Measurements from ENCODE around the gene POLR3B. TPM values are rescaled to one million over a fixed set of nuclear protein-coding genes. Genes with fewer than 3 reads are reported as not detected.

The POLR3B gene
- total RNA-seq, 1 donor = 3.0 TPM

DNA sequence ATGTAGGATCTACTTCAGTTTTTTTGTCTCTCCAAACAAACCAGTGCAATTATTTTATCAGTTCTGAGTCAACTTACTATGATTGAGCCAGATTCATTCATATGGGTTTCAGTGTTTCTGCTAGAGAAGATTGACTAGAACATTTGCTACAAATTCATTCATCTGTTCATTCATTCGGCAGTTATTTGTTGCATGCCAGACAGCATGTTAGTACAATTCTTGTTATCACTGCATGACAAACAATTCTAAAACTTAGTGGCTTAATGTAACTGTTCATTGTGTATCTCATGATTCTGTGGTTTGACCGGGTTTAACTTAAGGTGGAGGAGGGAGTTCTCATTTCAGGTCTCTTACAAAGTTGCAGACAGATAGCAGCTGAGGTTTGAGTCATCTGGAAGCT, 52.3 kb downstream of the POLR3B start:
- no peak for DNase-seq (ENCODE audit: low read depth in 2 of 3, low spot score in 2 of 3)

GRCh38 chr12:106412563-106412962, 55.0 kb downstream of the POLR3B start:
- no peak for DNase-seq (ENCODE audit: low read depth in 2 of 3, low spot score in 2 of 3)

GRCh38 chr12:106415134-106415533, 57.6 kb downstream of the POLR3B start:
- no peak for DNase-seq (ENCODE audit: low read depth in 2 of 3, low spot score in 2 of 3)

GRCh38 chr12:106416273-106416672, 58.7 kb downstream of the POLR3B start:
- no peak for DNase-seq (ENCODE audit: low read depth in 2 of 3, low spot score in 2 of 3)

GRCh38 chr12:106417926-106418910, 60.7 kb downstream of the POLR3B start:
- no peak for DNase-seq (ENCODE audit: low read depth in 2 of 3, low spot score in 2 of 3)

DNA sequence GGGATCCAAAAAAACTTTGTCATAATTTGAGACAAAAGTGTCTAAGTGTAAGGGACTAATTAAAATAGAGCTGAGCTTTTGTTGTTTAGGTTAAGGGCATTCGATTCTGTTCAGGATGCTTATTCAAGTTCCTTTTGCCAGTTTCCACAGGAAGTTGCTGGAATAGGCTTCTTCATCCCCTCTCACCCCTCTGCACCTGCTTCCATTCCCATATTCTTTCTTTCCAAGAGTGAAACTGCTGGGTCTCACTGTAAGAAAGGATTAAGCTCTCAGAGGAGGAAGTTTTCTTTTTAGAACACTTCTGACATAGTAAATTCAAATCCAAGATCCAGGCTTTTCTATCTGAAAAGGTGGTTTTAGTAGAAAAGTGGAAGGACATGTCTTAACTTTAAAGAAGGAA, 61.4 kb downstream of the POLR3B start:
- DNase-seq (ENCODE audit: low read depth in 2 of 3, low spot score in 2 of 3) = no peak

DNA sequence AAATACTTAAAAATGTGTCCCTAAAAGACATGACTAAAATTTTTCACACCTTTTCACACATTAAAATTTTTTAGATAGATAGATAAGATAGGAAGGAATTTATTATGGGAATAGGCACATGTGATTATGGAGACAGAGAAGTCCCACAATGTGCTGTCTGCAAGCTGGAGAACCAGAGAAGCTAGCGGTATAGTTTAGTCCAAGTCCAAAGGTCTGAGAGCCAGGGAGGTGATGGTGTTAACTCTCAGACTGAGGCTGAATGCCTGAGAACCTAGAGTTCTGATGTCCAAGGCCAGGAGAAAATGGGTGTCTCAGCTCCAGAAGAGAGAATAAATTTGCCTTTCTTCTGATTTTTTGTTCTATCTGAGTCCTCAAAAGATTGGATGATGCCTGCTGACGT, 65.7 kb downstream of the POLR3B start:
- DNase-seq (ENCODE audit: low read depth in 2 of 3, low spot score in 2 of 3) = no peak

DNA sequence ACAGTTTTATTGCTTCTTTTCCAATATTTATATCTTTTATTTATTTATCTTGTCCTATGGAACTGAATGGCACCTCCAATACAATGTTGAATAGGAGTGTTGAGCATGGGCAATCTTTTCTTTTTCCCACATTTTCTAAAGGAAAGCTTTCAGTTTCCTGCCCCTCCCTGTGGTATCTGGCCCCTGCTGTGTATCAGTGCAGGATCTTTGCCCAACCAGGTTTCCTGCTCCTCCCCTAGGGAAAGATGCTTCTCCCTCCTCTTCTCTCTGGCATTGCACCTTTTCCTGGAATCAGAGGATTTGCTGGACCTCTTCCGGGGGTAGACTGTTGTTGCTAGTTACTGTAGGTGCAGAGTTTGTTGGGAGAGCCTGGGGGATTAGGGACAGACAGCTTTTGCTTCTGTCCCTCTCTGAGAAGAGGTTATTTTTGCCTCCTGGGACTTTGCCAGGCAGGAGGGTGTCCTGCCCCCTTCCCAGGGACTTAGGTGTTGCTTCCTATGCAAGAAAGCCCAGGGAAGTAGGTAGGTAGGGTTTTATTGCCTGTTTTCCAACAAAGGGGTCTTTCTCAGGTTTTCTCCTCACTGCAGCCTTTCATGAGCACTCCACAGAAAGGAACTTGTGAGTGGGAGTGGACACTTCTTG, 67.6 kb downstream of the POLR3B start:
- DNase-seq (ENCODE audit: low read depth in 2 of 3, low spot score in 2 of 3) = no peak

DNA sequence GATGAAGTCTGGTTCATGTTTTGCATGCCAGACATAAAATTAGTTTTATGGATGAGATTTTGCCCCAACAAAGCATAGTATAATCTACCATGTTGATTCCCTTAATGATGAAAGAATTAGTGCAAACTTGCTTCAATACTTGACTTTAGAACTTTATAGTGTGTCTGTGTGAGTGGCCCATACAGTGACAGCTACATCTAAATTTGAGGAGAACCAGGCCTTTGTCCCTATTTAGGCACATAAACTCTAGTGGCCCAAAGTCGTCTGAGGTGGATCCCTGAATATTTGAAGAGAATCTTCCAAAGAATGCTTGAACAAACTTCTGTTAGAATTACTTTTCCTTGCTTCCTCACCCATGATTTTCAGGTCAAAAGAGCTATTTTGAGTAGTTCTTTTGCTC, 70.4 kb downstream of the POLR3B start:
- no peak for DNase-seq (ENCODE audit: low read depth in 2 of 3, low spot score in 2 of 3)

GRCh38 chr12:106428384-106428783, 70.8 kb downstream of the POLR3B start:
- DNase-seq (ENCODE audit: low read depth in 2 of 3, low spot score in 2 of 3) = no peak

DNA sequence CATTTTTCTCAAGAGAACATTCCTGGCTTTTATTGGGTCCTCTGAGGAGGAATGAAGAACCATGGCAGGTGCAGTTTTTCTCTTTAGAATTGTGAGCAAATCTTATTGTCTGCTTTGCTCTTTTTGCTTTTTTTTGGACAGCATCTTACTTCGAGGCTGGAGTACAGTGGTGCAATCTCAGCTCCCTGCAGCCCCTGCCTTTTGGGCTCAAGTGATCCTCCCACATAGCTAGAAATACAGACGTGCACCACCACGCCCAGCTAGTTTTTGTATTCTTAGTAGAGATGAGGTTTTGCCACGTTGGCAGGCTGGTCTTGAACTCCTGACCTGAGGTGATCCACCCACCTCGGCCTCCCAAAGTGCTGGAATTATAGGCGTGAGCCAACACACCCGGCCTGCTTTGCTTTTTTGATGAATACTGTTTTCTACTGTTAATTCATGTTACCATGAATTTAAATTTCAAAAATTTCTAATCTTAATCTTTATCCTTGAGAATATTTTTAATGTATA, 71.5 kb downstream of the POLR3B start:
- DNase-seq (ENCODE audit: low read depth in 2 of 3, low spot score in 2 of 3) = no peak

DNA sequence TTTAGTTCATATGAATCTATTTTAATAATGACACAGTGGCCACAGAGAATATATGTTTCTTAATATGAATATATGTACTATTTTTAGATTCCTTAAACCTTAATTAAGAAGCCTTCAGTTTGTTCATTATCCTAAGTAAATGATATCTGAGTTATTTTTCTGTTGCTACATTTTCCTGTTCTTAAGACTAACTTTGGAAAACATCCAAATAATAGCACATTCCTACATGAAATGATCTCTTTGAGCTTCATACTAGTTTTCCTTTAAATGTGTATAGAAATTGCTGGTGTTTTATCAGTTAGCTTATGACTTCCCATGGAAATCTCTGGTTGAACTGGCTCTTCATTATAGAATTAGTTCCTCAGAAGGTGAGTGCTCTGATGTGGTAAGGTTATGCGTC, 72.1 kb downstream of the POLR3B start:
- DNase-seq (ENCODE audit: low read depth in 2 of 3, low spot score in 2 of 3) = no peak

DNA sequence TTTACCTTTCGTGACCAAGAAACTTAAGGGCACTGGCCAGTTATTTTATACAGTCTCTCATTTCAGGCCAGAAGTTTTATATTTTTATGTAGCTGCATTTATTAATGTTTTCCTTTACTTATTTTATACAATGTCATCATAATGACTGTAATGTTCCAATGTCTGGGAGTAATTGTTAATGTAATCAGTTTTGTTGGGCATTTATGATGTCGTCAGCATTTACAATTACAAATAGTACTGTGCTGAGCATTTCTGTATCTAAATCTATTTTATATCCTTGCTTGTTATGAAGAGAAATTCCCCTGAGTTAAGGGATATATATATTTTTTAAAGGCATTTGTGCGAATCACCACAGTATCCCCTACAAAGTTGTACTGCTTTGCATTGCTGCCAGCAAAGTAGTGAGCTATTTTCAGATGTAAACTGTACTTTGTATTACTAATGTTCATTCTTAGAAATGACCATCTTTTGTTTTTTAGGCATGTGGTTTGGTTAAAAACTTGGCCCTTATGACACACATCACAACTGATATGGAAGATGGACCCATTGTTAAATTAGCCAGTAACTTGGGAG, 74.4 kb downstream of the POLR3B start:
- no peak for DNase-seq (ENCODE audit: low read depth in 2 of 3, low spot score in 2 of 3)

GRCh38 chr12:106433055-106433454, 75.5 kb downstream of the POLR3B start:
- DNase-seq (ENCODE audit: low read depth in 2 of 3, low spot score in 2 of 3) = no peak

DNA sequence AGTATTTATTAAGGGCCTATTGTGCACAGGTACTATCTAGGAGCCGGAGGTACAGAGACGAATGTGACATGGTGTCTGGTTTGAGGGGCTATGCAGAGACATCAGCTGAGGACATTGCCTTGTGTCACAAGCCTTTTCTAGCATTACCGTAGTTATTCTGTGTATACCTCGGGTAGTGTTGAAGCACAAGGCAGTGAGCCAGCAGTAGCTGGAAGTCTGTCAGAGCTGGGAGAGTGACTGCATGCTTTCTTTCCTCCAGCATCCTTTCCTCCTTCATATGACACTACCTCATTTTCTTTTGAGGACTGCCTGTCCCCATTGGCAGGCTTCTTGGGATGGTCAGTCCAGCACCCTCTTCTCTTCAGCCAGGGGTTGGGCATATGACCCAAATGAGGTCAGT, 77.0 kb downstream of the POLR3B start:
- no peak for DNase-seq (ENCODE audit: low read depth in 2 of 3, low spot score in 2 of 3)

DNA sequence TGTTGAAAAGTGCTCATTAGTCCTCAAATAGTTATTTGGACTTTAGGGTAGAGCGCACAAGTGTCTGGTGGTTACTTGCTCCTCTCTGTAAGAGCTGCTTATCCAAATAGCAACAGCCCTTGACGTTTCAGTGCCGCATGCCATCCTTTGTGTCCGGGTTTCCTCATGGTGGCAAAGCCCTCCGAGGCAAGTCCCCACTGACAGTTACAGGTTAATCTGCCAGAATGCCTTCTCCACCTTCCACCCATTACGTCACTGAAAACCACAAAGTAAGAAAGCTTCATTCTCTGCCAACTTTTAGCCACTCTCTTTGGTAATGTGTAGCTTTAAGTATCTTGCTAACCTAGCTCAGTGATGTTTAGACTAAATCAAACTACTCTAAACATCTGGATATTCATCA, 78.6 kb downstream of the POLR3B start:
- no peak for DNase-seq (ENCODE audit: low read depth in 2 of 3, low spot score in 2 of 3)

GRCh38 chr12:106442575-106442974, 85.0 kb downstream of the POLR3B start:
- DNase-seq (ENCODE audit: low read depth in 2 of 3, low spot score in 2 of 3) = no peak

DNA sequence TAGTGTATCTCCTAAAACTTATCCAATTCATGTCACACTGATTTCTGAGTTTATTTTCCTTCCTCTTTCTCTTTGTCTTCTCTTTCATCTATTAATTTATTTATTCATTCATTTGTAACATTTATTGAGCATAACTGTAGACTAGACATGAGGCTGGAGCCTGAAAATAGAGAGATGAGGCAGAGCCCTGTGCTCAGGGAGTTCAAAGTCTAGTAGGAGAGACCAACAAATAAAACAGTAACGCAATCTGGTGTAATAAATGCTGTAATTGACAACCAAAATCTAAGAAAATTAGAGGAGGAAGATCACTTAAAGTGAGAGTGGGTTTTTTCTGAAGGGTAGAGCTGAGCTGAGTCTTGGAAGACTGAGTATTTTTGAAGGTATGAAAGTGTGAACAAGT, 87.5 kb downstream of the POLR3B start:
- DNase-seq (ENCODE audit: low read depth in 2 of 3, low spot score in 2 of 3) = no peak

- no peak for DNase-seq (ENCODE audit: low read depth in 2 of 3, low spot score in 2 of 3)
Measured at GRCh38 chr12:106445959-106446358, 88.4 kb downstream of the POLR3B start.

- no peak for DNase-seq (ENCODE audit: low read depth in 2 of 3, low spot score in 2 of 3)
Measured at GRCh38 chr12:106446419-106447092, 89.0 kb downstream of the POLR3B start.

GRCh38 chr12:106452309-106452708, 94.8 kb downstream of the POLR3B start:
- no peak for DNase-seq (ENCODE audit: low read depth in 2 of 3, low spot score in 2 of 3)

Measured in hematopoietic multipotent progenitor cell (in vitro differentiated cells).